Stimulated activated CD4-positive, alpha-beta T cell treated with anti-CD3 and anti-CD28 coated beads, Interleukin-2, amount 100 ng/mL, for 4 hours (primary cell): Measurements from ENCODE around the gene BLOC1S5.
"Not testable (repeated sequence)": the region's sequence is repeated elsewhere in the genome, so short reads cannot be mapped to it uniquely, and the experiment has no call there.

Source experiments
- DNase-seq: peaks from one replicate; pipeline ENCODE4 v3.0.0-alpha.2; 2020; ENCODE audit warnings: low read depth

Gene BLOC1S5

DNA sequence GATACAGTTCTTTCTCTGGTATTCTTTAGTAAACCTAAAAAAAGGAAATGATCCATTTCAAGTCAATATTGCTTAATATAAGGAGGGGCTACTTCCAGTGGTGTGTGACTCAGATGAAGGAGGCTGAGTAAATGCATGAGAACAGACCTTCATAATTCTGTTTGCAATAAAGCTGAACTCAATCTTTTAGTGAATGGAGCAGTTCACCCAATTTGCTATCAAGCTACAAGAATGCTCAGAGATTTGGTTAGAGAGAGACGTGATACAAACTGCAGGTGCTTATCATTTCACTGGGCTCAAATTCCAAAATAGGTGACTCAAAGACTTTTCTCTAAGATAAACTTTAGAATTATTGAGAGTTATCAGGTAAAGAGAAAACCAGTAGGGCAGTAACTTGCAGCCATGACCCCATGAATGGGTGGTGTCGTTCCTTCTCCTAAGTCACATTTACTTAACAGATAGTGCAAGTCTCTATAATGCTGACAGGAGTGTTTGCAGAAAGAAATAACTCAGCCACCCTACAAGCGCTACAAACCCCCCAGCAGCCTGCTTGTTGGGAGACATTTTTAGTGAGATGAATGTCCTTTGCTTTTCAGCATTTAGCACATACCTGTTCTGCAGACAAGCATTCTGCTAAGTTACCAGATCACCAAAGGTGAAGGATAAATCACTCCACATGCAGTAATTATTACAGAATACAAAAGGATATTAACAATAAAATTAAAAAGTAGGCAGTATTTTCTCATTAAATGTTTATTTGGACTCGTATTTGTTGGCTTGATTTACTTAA is 16.4 kb upstream of the BLOC1S5 start:
- DNase-seq, result no peak

DNA sequence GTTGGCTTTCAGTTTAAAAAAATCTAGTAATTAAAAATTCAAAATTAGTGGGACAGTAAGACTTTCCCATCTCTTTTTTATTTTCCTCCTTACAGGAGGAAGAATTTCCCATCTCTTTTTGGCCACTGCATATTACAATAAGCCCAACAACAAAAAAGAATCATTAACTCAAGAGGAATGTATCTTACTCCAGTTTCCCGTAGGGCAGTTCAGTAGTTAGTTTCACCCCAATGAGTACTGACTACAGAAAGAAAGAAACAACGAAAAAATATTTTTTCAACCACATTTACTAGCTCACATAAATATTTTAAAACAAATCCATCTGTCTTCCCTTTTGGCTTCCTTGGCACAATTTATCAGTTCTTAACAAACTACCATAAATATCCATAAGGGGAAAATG is 14.9 kb upstream of the BLOC1S5 start:
- DNase-seq, result no peak

- no peak for DNase-seq
Measured at GRCh38 chr6:8077991-8078390, 13.8 kb upstream of the BLOC1S5 start.

- DNase-seq, result no peak
Measured at GRCh38 chr6:8075704-8076103, 11.5 kb upstream of the BLOC1S5 start.

GRCh38 chr6:8075185-8075584 is 11.0 kb upstream of the BLOC1S5 start:
- no peak for DNase-seq

DNA sequence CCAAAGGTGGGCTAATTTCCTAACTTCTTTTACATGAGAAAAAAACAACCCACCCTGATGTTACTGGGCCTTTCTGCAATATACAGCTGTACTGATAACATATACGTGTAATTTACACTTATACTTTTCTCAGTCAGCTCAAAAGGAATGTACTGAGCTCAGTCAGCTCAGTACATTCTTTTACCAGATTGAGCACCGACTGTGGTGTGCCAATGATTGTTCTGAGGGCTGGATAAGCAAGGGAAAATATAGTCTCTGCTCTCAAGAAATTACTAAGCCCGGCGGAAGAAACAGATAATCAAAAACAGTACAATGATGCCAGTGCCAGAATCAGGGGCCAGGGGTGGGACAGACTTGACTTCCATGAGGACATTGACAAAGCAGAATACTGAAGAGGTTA is 10.0 kb upstream of the BLOC1S5 start:
- no peak for DNase-seq

- no peak for DNase-seq
Measured at GRCh38 chr6:8073758-8074157, 9.6 kb upstream of the BLOC1S5 start.

DNA sequence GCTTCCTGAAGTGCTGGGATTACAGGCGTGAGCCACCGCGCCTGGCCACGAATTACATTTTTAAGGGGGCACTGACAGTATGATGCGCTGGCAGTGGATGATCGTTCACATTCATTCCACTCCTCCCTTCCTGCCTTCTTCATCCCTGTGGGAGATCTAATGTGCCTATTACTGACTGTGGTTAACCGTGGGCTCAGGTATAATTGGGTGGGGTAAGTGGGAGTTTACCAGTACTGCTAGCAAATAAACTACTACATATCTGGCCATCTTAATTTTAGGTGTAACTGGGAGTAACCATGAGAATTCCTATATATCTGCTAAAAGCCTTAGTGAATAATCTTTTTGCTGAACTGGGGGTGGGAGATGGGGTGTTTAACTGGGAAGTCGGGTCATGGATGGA is 6.5 kb upstream of the BLOC1S5 start:
- DNase-seq, result no peak

- no peak for DNase-seq
Measured at GRCh38 chr6:8069631-8070284, 5.6 kb upstream of the BLOC1S5 start.

GRCh38 chr6:8069151-8069550 is 5.0 kb upstream of the BLOC1S5 start:
- no peak for DNase-seq

GRCh38 chr6:8066108-8066507 is 1.9 kb upstream of the BLOC1S5 start:
- DNase-seq, result no peak

DNA sequence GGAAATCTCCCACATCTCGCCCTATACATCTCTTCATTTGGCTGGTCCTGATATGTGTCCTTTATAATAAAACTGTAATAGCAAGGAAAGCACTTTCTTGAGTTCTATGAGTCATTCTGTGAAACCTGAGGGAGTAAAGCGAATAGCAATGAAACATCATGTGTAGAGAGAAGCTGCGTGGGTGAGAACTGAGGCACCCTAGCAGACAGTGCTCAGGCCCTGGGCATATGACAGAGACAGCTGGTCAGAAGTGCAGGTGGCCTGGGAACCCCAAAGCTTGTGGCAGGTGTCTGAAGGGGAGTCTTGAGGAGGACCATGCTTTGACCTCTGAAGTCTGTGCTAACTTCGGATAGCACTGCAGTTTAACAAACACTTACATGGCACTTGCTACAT is 1.3 kb upstream of the BLOC1S5 start:
- no peak for DNase-seq

GRCh38 chr6:8064638-8065518 is 689 bp upstream of the BLOC1S5 start:
- DNase-seq, result no peak

DNA sequence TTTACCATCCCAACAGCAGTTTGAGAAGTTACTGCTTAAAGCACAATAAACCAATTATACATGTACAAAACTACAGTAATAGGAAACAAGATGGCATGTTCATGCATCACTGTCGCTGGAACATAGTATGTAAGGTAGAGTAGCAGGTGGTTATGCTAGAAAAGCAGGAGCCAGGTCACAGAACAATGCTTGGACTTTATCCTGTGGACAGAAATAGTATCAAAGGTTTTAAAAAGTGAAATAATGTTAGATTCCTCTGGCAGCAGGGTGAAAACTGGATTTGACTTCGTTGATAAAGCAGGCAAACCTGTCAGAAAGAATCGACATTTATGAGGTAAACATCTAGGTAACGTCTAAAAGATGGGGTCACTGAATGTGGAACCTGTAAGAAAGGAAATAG is 2.5 kb downstream of the BLOC1S5 start:
- no peak for DNase-seq

- DNase-seq, result no peak
Measured at GRCh38 chr6:8060346-8060745, 3.8 kb downstream of the BLOC1S5 start.

- DNase-seq, result no peak
Measured at GRCh38 chr6:8059129-8059528, 5.1 kb downstream of the BLOC1S5 start.

- DNase-seq, result no peak
Measured at GRCh38 chr6:8057793-8058192, 6.4 kb downstream of the BLOC1S5 start.

DNA sequence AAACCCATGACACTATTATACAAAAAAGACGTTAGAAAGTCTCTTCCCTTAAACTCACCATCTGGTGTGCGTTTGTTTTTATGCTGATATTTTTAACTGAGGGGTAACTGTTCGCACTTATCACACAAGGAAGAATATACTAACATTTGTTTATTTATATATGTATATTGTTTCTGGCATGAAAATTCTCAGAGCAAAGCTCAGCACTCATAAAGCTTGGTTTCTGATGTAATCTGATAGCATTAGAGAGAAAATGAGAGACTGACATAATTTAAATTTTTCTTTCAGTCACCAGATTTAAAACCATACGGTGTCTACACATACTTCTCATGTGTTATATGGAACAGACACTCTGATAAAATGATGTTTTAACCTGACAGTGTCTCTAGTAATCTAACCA is 6.9 kb downstream of the BLOC1S5 start:
- no peak for DNase-seq

DNA sequence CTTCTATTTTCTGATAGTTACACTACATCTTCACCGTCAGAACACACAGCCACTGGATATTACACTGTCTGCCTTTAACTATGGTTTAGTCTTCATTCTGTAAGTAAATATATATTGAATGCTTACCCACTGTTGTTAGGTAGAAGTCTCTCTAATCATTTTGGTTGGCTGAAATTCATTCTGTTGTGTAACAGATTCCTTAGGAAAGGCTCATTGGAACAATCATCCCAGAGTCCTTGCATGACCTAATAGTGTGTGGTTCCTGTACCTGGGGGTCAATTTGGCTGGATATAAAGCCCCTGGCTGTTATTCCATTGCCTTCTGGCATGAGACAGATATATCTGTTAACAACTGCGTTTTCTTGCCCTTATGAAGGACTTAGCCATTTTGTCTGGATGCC is 9.9 kb downstream of the BLOC1S5 start:
- no peak for DNase-seq

DNA sequence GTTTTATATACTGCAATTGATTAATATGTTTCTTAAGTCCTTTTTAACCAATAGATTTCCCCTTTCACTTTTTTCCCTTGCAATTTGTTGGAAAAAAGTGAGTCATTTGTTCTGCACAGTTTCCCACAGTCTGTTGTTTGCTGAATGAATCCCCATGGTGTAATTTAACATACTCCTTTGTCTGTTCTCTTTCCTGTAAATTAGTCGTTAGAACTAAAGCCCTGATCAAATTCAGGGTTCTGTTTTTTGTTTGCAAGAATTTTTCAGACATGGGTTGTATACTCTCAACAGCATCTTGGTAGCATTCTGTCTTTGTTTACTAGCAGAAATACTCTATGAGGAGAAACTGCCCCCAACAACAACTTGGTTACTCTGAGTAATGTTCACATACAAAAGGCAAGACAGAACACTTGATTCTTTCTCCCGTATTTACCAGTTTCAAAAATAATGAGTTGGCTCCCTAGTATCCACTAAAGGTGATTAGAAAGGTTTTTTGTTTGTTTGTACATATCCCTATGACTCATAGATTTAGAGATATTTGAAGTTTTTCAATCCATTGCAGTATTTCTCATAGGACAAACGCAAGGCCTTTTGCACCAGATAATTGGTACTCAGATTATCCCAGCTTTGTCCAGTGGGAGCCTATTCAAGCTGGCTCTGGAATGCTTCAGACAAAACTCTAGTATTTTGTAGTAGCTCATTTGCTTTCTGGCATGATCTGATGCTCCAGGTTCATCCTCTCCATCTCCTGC is 16.5 kb downstream of the BLOC1S5 start:
- DNase-seq, result no peak

- not testable (repeated sequence) for DNase-seq
Measured at GRCh38 chr6:8045769-8046168, 18.4 kb downstream of the BLOC1S5 start.

DNA sequence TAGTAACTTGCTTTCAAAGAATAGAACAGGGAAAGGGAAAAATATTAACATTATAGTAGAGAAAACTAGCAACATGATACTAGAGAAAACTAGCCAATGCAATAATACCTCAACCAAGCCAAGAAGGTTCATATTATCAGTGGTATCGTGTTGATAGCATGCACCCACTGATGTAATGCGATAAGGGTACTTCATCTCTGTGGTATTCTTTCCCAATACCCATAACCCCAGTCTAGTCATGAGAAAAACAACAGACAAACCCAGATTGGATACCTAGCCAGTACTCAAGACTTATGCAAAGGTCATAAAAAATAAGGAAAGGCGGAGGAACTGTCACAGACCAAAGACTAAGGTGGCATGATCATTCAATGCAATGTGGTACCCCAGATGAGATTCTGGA is 21.0 kb downstream of the BLOC1S5 start:
- no peak for DNase-seq
